ENCODE measurements around the gene SURF4. TPM values are rescaled to one million over a fixed set of nuclear protein-coding genes. Genes with fewer than 3 reads are reported as not detected.

Gene SURF4
- total and polyA plus RNA-seq, 2 of the 13 experiments (the other 11 are each of a cell fraction or from before 2014, with no cell fraction given): 220 to 265 TPM

GRCh38 chr9:133372144-133372543 is 3.7 kb downstream of the SURF4 start (continued):
- no peak for TF ChIP-seq TSC22D2 (CRISPR knock-in tag; IDR thresholded peaks at IDR 0.05; ENCODE audit: borderline replicate concordance)
- TF ChIP-seq TRAFD1 (CRISPR knock-in tag; IDR thresholded peaks at IDR 0.05; ENCODE audit: borderline replicate concordance): no peak
- TF ChIP-seq SIN3A (IDR thresholded peaks at IDR 0.05; ENCODE audit: borderline replicate concordance, low read depth, low read length): no peak
- no peak for TF ChIP-seq ATM (IDR thresholded peaks at IDR 0.05; ENCODE audit: borderline replicate concordance)
- no peak for TF ChIP-seq HMGXB4 (CRISPR knock-in tag; IDR thresholded peaks at IDR 0.05; ENCODE audit: borderline replicate concordance in 1 of 2, low read depth in 1 of 2)
- TF ChIP-seq ZBTB34 (CRISPR knock-in tag; IDR thresholded peaks at IDR 0.05): no peak

GRCh38 chr9:133371261-133371711 is 4.6 kb downstream of the SURF4 start:
- ChIA-PET POLR2A (interaction anchor here (0.8 to 1.8 kb wide), 6 partner anchors 8 to 23 kb away, joined by 3 to 7 read pairs (median 4); partner anchors contain the start of genes MED22, RPL7A and SURF1), CTCF (ENCODE audit: low intra/inter-chr PET ratio, low total read pairs) (no interaction called here)
- peaks cover 92% of the 10 kb centered on the region for H3K79me2 ChIP-seq (ENCODE audit: insufficient read depth, low read length)

More at GRCh38 chr9:133371261-133371711, 4.6 kb downstream of the SURF4 start:
- no TSS peak for BruUV-seq (replicated peaks)
- Histone ChIP-seq H3K27ac (ENCODE audit: extremely low read length, insufficient read depth, low read length) (no peak overlapping the region), H3K4me3 (replicated peaks in 1 of 3; ENCODE audit: insufficient read depth in 1 of 3, low read depth in 2 of 3, low read length in 3 of 3) (no peak overlapping the region; a peak in 1 of 6 replicates), H3K9ac (ENCODE audit: insufficient read depth, low read depth, low read length) (no peak overlapping the region), H3K9me3 (ENCODE audit: low read length) (no peaks in the 10 kb centered on the region), H3K27me3 (ENCODE audit: control insufficient read depth in 1 of 2, insufficient read depth in 2 of 2, low read length in 2 of 2) (no peaks in the 10 kb centered on the region), H3K4me1 (ENCODE audit: insufficient read depth, low read length) (peaks cover 61% of the 10 kb centered on the region), H3K4me2 (ENCODE audit: low read depth, low read length) (peak overlapping the region; percentile 30), H2AFZ (ENCODE audit: low read length) (no peak overlapping the region), H4K20me1 (ENCODE audit: insufficient read depth, low read length) (peaks cover 88% of the 10 kb centered on the region), H3K36me3 (replicated peaks in 1 of 2; ENCODE audit: control insufficient read depth in 1 of 2, insufficient read depth in 2 of 2, low read length in 2 of 2) (peaks cover 16 to 71% of the 10 kb centered on the region in 2 experiments)
- intact Hi-C loops (cut with micrococcal nuclease; ENCODE audit: unreplicated experiment) (no loop called here), in situ Hi-C loops (cut with HindIII; ENCODE audit: extremely low pct_ligation_motif_present, low pct_unique_long_range_greater_than_20kb) (no loop called here)
- FAIRE-seq (no peak), DNase-seq (ENCODE audit: low spot score) (no peak), ATAC-seq (no peak)
- TF ChIP-seq ATF3 (CRISPR knock-in tag; IDR thresholded peaks at IDR 0.05): no peak
- TF ChIP-seq RBFOX2 (IDR thresholded peaks at IDR 0.05; ENCODE audit: low read depth, low read length): 0 out of 2 replicates have a peak, but pooled peaks have one; percentile 11
- no peak for TF ChIP-seq SOX13 (IDR thresholded peaks at IDR 0.05)
- TF ChIP-seq SOX13 (CRISPR knock-in tag; conservative IDR thresholded peaks at IDR 0.05 in 1 of 2, IDR thresholded peaks at IDR 0.05 in 1 of 2): no peak
- TF ChIP-seq TBL1XR1 (IDR thresholded peaks at IDR 0.05; ENCODE audit: borderline replicate concordance, low read length, partially characterized antibody): no peak
- TF ChIP-seq POLR2G (IDR thresholded peaks at IDR 0.05; ENCODE audit: low read depth, low read length): peak; percentile 32; the same call in 1 of the 2 replicates
- TF ChIP-seq IKZF1 (IDR thresholded peaks at IDR 0.05): no peak
- no peak for TF ChIP-seq ZBTB21 (CRISPR knock-in tag; IDR thresholded peaks at IDR 0.05)
- no peak for TF ChIP-seq ATF6 (CRISPR knock-in tag; conservative IDR thresholded peaks at IDR 0.05)
- no peak for TF ChIP-seq ZNF724P (CRISPR knock-in tag; IDR thresholded peaks at IDR 0.05; ENCODE audit: borderline replicate concordance)
- 87% methylated on average over 11 of the region's 12 CpGs for WGBS (ENCODE audit: low lambda C conversion rate)
